ENCODE data around the gene TP53TG5.

- TF ChIP-seq CTCF (IDR thresholded peaks at IDR 0.05) (no peak), POLR2A (IDR thresholded peaks at IDR 0.05) (no peak)
Measured at GRCh38 chr20:45323731-45324130, 54.4 kb downstream of the TP53TG5 start.

Measured in uterus (tissue), 2 donors.